SJCRH30 (cell line): ENCODE data around the gene POLN. TPM values are rescaled to one million over a fixed set of nuclear protein-coding genes. Genes with fewer than 3 reads are reported as not detected.

Experiments
- DNase-seq, 2 experiments: peaks; one replicate each; pipeline ENCODE4 v3.0.0-alpha.2; 2015 to 2020
- H3K27ac ChIP-seq: fragments of 250-450 bp; sonication (Bioruptor Pico); 2 replicates; pipeline ENCODE4 v1.5.1; 2020; ENCODE audit warnings: mild to moderate bottlenecking, moderate library complexity
- H3K27me3 ChIP-seq: fragments of 250-450 bp; sonication (Bioruptor Pico); 2 replicates; pipeline ENCODE4 v1.5.1; 2020; ENCODE audit warnings: mild to moderate bottlenecking, moderate library complexity
- H3K36me3 ChIP-seq: fragments of 250-450 bp; sonication (Bioruptor Pico); 2 replicates; pipeline ENCODE4 v1.5.1; 2020; ENCODE audit warnings: mild to moderate bottlenecking, moderate library complexity
- H3K4me1 ChIP-seq: fragments of 250-450 bp; sonication (Bioruptor Pico); 2 replicates; pipeline ENCODE4 v1.5.1; 2020; ENCODE audit warnings: mild to moderate bottlenecking, moderate library complexity
- H3K4me3 ChIP-seq: fragments of 250-450 bp; sonication (Bioruptor Pico); 2 replicates; pipeline ENCODE4 v1.5.1; 2020; ENCODE audit warnings: mild to moderate bottlenecking, moderate library complexity
- H3K9me3 ChIP-seq: fragments of 250-450 bp; sonication (Bioruptor Pico); replicated peaks from 2 replicates; pipeline ENCODE4 v1.5.1; 2020; ENCODE audit warnings: mild to moderate bottlenecking, moderate library complexity
- total RNA-seq: library from RNA; depleted of rRNA; stranded (reverse); fragments of >200 nt; shearing (Covaris generic); gene quantifications from 2 replicates; pipeline ENCODE4 v1.2.3, GENCODE V29; 2014

Gene POLN
- total RNA-seq, 1 experiment from 2014 or later: 1.4 TPM

GRCh38 chr4:2083826-2084160, 158.1 kb downstream of the POLN start:
- Histone ChIP-seq H3K4me3 (no peak overlapping the region), H3K36me3 (no peaks in the 10 kb centered on the region), H3K9me3 (0 out of 2 replicates have a peak, but pooled peaks cover 4% of the 10 kb centered on the region), H3K27ac (no peak overlapping the region), H3K27me3 (peaks cover 5% of the 10 kb centered on the region), H3K4me1 (no peaks in the 10 kb centered on the region)
- no peak for DNase-seq

GRCh38 chr4:2083116-2083825, 158.7 kb downstream of the POLN start:
- Histone ChIP-seq H3K9me3 (0 out of 2 replicates have a peak, but pooled peaks cover 4% of the 10 kb centered on the region), H3K27ac (no peak overlapping the region), H3K4me1 (no peaks in the 10 kb centered on the region), H3K27me3 (peaks cover 5% of the 10 kb centered on the region), H3K4me3 (no peak overlapping the region), H3K36me3 (no peaks in the 10 kb centered on the region)
- no peak for DNase-seq

GRCh38 chr4:2082627-2083026, 159.3 kb downstream of the POLN start:
- Histone ChIP-seq H3K4me3 (no peak overlapping the region), H3K36me3 (no peaks in the 10 kb centered on the region), H3K4me1 (no peaks in the 10 kb centered on the region), H3K27ac (no peak overlapping the region), H3K9me3 (0 out of 2 replicates have a peak, but pooled peaks cover 4% of the 10 kb centered on the region), H3K27me3 (peaks cover 5% of the 10 kb centered on the region)
- no peak for DNase-seq

GRCh38 chr4:2082118-2082517, 159.8 kb downstream of the POLN start:
- DNase-seq: no peak
- Histone ChIP-seq H3K9me3 (0 out of 2 replicates have a peak, but pooled peaks cover under 1% of the 10 kb centered on the region), H3K4me3 (no peak overlapping the region), H3K4me1 (no peaks in the 10 kb centered on the region), H3K27ac (no peak overlapping the region), H3K27me3 (peaks cover 5% of the 10 kb centered on the region), H3K36me3 (no peaks in the 10 kb centered on the region)

GRCh38 chr4:2081540-2081939, 160.4 kb downstream of the POLN start:
- Histone ChIP-seq H3K27ac (no peak overlapping the region), H3K4me3 (no peak overlapping the region), H3K4me1 (no peaks in the 10 kb centered on the region), H3K9me3 (no peaks in the 10 kb centered on the region), H3K36me3 (no peaks in the 10 kb centered on the region), H3K27me3 (peaks cover 5% of the 10 kb centered on the region)
- DNase-seq: no peak

- peaks cover 5% of the 10 kb centered on the region; the same call in 1 of the 2 replicates for H3K27me3 ChIP-seq
- DNase-seq: no peak
- no peak overlapping the region for H3K27ac ChIP-seq
- no peaks in the 10 kb centered on the region for H3K9me3 ChIP-seq
- H3K36me3 ChIP-seq: no peaks in the 10 kb centered on the region
- H3K4me1 ChIP-seq: no peaks in the 10 kb centered on the region
- H3K4me3 ChIP-seq: no peak overlapping the region
Observed at GRCh38 chr4:2080429-2081300, 161.3 kb downstream of the POLN start.

- Histone ChIP-seq H3K4me3 (no peak overlapping the region), H3K27me3 (peaks cover 5% of the 10 kb centered on the region; the same call in 1 of the 2 replicates), H3K36me3 (no peaks in the 10 kb centered on the region), H3K4me1 (no peaks in the 10 kb centered on the region), H3K9me3 (no peaks in the 10 kb centered on the region), H3K27ac (no peak overlapping the region)
- no peak for DNase-seq
Observed at GRCh38 chr4:2079926-2080325, 162.0 kb downstream of the POLN start.

GRCh38 chr4:2079006-2079405, 162.9 kb downstream of the POLN start:
- no peak for DNase-seq
- no peak overlapping the region for H3K27ac ChIP-seq
- no peaks in the 10 kb centered on the region for H3K36me3 ChIP-seq
- no peaks in the 10 kb centered on the region for H3K9me3 ChIP-seq
- H3K4me3 ChIP-seq: no peak overlapping the region
- H3K4me1 ChIP-seq: no peaks in the 10 kb centered on the region
- H3K27me3 ChIP-seq: no peaks in the 10 kb centered on the region; the same call in 1 of the 2 replicates

- Histone ChIP-seq H3K27ac (no peak overlapping the region), H3K9me3 (no peaks in the 10 kb centered on the region), H3K27me3 (no peaks in the 10 kb centered on the region; the same call in 1 of the 2 replicates), H3K4me3 (no peak overlapping the region), H3K4me1 (no peaks in the 10 kb centered on the region), H3K36me3 (no peaks in the 10 kb centered on the region)
- no peak for DNase-seq
Observed at GRCh38 chr4:2078584-2078983, 163.3 kb downstream of the POLN start.

GRCh38 chr4:2077537-2078460, 164.1 kb downstream of the POLN start:
- no peak for DNase-seq
- H3K4me3 ChIP-seq: no peak overlapping the region
- no peaks in the 10 kb centered on the region for H3K36me3 ChIP-seq
- no peaks in the 10 kb centered on the region; the same call in 1 of the 2 replicates for H3K27me3 ChIP-seq
- H3K9me3 ChIP-seq: no peaks in the 10 kb centered on the region
- H3K27ac ChIP-seq: no peak overlapping the region
- no peaks in the 10 kb centered on the region for H3K4me1 ChIP-seq

- no peak for DNase-seq
- no peaks in the 10 kb centered on the region for H3K4me1 ChIP-seq
- no peak overlapping the region for H3K27ac ChIP-seq
- H3K4me3 ChIP-seq: no peak overlapping the region
- no peaks in the 10 kb centered on the region for H3K36me3 ChIP-seq
- H3K9me3 ChIP-seq: no peaks in the 10 kb centered on the region
- H3K27me3 ChIP-seq: no peaks in the 10 kb centered on the region; the same call in 1 of the 2 replicates
Observed at GRCh38 chr4:2076908-2077536, 164.9 kb downstream of the POLN start.

- H3K4me3 ChIP-seq: no peak overlapping the region
- H3K36me3 ChIP-seq: no peaks in the 10 kb centered on the region
- no peaks in the 10 kb centered on the region for H3K9me3 ChIP-seq
- no peaks in the 10 kb centered on the region for H3K4me1 ChIP-seq
- H3K27ac ChIP-seq: no peak overlapping the region
- no peaks in the 10 kb centered on the region; the same call in 1 of the 2 replicates for H3K27me3 ChIP-seq
- no peak for DNase-seq
Observed at GRCh38 chr4:2075987-2076907, 165.7 kb downstream of the POLN start.
